ENCODE data around the gene OR10A3.
A peak's percentile ranks its signal among the peaks of the same experiment; 100 is the strongest.

Gene OR10A3

GRCh38 chr11:7898666-7899283, 42.7 kb downstream of the OR10A3 start:
- TF ChIP-seq, protein P1, sequence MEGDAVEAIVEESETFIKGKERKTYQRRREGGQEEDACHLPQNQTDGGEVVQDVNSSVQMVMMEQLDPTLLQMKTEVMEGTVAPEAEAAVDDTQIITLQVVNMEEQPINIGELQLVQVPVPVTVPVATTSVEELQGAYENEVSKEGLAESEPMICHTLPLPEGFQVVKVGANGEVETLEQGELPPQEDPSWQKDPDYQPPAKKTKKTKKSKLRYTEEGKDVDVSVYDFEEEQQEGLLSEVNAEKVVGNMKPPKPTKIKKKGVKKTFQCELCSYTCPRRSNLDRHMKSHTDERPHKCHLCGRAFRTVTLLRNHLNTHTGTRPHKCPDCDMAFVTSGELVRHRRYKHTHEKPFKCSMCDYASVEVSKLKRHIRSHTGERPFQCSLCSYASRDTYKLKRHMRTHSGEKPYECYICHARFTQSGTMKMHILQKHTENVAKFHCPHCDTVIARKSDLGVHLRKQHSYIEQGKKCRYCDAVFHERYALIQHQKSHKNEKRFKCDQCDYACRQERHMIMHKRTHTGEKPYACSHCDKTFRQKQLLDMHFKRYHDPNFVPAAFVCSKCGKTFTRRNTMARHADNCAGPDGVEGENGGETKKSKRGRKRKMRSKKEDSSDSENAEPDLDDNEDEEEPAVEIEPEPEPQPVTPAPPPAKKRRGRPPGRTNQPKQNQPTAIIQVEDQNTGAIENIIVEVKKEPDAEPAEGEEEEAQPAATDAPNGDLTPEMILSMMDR (IDR thresholded peaks at IDR 0.05; ENCODE audit: control insufficient read depth, insufficient read depth, low read depth, low read length, missing control alignments), result no peak
- H3K4me3 ChIP-seq (ENCODE audit: control insufficient read depth, low read depth, low read length), result no peak overlapping the region

DNA sequence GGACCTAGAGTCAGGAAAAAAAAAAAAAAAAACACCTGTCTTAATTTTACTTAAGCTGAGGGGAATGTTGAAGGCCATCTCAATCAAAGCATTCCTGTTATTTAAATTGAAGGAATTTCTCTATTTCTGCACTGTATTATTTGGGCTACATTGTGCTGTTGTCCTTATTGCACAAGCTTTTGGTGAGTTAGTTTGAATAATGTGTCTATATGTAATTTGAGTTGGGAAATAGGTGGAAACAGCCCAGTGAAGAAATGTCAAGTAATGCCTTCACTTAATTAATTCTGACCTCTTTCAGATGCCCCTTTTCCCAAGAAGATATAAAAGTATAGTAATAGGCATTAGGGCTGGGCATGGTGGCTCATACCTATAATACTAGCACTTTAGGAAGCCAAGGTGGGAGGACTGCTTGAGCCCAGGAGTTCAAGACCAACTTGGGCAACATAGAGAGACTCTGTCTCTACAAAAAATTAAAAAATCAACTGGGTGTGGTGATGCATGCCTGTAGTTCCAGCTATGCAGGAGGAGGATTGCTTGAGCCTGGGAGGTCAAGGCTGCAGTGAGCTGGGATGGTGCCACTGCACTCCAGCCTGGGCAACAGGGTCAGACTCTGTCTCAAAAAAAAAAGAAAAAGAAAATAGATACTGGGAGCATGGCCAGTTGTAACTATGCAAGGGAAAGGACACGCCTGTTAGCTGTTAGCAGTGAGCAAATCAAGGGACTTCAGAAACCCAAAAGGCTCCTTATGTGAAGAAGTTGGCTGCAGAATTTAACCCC, 45.3 kb downstream of the OR10A3 start:
- TF ChIP-seq, protein P1 (IDR thresholded peaks at IDR 0.05; ENCODE audit: control insufficient read depth, insufficient read depth, low read depth, low read length, missing control alignments), result no peak
- no peak overlapping the region for H3K4me3 ChIP-seq (ENCODE audit: control insufficient read depth, low read depth, low read length)
- DNase-seq (ENCODE audit: low read depth), result no peak

More at GRCh38 chr11:7898666-7899283, 42.7 kb downstream of the OR10A3 start:
- no peak for DNase-seq (ENCODE audit: low read depth)

GRCh38 chr11:7894251-7894650, 47.3 kb downstream of the OR10A3 start:
- no peak for DNase-seq (ENCODE audit: low read depth)
- TF ChIP-seq, protein P1 (IDR thresholded peaks at IDR 0.05; ENCODE audit: control insufficient read depth, insufficient read depth, low read depth, low read length, missing control alignments), result no peak
- no peak overlapping the region for H3K4me3 ChIP-seq (ENCODE audit: control insufficient read depth, low read depth, low read length)

DNA sequence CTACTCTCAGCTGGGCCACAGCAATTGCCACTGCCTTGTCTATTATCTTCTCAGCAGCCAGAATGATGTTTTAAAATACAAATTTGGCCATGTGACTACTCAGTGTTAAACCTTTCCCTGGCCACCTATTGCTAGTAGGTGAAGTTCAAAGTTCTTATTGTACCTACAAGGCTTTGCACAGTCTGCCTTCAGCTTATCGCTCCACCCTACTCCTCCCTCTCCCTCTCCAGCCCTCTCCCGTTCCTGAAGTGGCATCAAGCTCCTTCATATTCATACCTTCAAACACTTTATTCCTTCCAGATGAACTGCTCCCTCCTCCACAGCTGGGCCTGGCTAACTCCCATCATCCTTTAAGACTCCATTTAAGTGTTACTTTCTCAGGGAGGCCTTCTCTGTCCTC, 47.7 kb downstream of the OR10A3 start:
- no peak overlapping the region for H3K4me3 ChIP-seq (ENCODE audit: control insufficient read depth, low read depth, low read length)
- DNase-seq (ENCODE audit: low read depth), result no peak
- TF ChIP-seq, protein P1 (IDR thresholded peaks at IDR 0.05; ENCODE audit: control insufficient read depth, insufficient read depth, low read depth, low read length, missing control alignments), result no peak

DNA sequence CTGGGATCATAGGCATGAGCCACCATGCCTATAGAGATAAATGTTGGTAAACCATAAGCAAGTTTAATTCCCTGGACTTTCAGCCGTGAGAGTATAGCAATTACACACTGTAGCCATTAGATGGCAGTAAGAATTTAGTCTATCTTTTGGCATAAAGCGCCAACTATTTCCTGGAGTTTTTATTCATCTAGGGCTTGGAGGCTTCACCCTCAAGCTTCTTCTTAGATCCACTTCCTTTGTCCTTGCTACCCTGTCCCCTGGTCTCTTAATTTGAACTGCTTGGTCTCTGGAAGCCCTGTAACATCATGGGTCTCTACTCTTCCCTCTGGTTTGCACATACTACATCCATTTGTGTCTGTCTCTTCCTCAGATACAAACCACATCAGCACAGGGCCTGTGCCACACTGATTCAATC, 48.7 kb downstream of the OR10A3 start:
- DNase-seq (ENCODE audit: low read depth), result no peak
- TF ChIP-seq, protein P1 (IDR thresholded peaks at IDR 0.05; ENCODE audit: control insufficient read depth, insufficient read depth, low read depth, low read length, missing control alignments), result peak; percentile 59
- H3K4me3 ChIP-seq (ENCODE audit: control insufficient read depth, low read depth, low read length), result no peak overlapping the region

DNA sequence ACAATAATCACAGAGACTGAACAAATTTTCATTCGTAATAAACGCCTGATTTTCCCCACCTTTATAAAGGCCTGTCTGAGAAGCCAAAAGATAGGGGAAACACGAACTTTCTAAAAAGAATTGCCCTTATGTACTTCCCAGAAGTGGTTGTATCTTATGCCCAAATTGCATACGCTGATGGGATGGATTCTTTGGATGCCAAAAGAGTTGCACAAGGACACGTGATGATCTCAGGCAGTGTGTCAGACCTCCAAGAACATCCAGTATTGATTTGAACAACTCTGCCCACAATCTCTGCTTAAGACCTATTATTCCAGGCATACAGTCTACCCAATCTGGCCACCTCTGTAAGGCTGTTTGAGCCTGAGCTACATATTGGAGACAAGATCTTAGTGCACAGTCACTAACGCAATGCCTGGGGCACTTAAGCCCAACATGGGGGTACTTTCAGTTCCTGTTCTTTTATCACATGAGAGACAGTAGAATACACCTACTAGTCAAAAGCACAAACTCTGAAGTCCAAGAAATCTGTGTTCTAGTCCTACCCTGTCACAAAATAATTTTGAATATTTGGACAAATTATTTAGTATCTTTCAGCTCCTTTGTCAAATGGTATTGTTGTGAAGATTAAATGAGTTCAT, 49.3 kb downstream of the OR10A3 start:
- no peak overlapping the region for H3K4me3 ChIP-seq (ENCODE audit: control insufficient read depth, low read depth, low read length)
- TF ChIP-seq, protein P1 (IDR thresholded peaks at IDR 0.05; ENCODE audit: control insufficient read depth, insufficient read depth, low read depth, low read length, missing control alignments), result no peak
- peak; percentile 59 for DNase-seq (ENCODE audit: low read depth)
